C4-2B (cell line): Measurements from ENCODE around the gene RNU4-1.

Experiments used
- ZFX ChIP-seq: fragments of 450-650 bp; IDR thresholded peaks from 2 replicates; pipeline ENCODE4 v1.6.1; 2017
- TF ChIP-seq, protein P1 (sequence below): fragments of 450-650 bp; conservative IDR thresholded peaks from 2 replicates; pipeline ENCODE4 v1.5.1; 2017; ENCODE audit warnings: mild to moderate bottlenecking

DNA sequence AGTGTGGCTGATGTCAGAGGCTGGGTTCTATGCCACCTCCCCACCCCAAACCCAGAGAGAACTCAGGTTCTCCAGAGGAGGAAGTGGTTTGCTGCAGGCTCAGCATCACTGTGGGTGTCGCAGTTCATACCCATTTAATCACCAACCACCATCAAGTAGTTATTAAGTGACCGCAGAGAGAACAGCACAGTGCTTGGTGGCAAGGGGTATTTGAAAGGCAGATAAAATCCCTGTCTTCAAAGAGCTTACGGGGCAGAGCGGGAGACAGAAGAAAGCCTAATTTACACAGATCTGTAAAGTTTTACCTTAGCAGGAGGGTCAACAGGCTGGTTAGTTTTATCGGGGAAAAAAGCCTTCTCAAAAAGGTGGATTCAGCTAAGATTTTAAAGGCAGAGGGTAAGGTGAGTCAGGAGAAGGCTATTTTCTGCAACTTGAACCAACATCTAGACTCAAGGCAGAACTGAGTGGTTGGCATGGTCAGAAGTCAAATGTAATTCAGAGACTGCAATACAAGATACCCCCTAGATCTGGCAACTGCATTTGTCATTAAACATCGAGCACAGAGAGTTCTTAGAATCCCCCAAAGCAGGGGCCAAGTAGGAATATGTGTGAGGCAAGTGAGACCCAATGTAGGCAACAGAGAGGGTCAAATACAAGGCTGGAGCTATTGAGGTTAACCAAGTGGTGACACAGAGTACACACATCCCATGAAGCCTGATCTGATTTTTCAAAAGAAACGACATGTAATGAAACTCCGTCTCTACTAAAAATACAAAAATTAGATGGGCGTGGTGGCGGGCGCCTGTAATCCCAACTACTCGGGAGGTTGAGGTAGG is 40.7 kb downstream of the RNU4-1 start:
- TF ChIP-seq, protein P1, sequence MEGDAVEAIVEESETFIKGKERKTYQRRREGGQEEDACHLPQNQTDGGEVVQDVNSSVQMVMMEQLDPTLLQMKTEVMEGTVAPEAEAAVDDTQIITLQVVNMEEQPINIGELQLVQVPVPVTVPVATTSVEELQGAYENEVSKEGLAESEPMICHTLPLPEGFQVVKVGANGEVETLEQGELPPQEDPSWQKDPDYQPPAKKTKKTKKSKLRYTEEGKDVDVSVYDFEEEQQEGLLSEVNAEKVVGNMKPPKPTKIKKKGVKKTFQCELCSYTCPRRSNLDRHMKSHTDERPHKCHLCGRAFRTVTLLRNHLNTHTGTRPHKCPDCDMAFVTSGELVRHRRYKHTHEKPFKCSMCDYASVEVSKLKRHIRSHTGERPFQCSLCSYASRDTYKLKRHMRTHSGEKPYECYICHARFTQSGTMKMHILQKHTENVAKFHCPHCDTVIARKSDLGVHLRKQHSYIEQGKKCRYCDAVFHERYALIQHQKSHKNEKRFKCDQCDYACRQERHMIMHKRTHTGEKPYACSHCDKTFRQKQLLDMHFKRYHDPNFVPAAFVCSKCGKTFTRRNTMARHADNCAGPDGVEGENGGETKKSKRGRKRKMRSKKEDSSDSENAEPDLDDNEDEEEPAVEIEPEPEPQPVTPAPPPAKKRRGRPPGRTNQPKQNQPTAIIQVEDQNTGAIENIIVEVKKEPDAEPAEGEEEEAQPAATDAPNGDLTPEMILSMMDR, result no peak
- TF ChIP-seq ZFX, result no peak
